GM20000 (cell line): ENCODE measurements around the gene HECTD1.

Source experiments
- DNase-seq: peaks from one replicate; pipeline ENCODE4 v3.0.0; 2012; ENCODE audit warnings: low spot score
- TF ChIP-seq, protein P1 (sequence below): IDR thresholded peaks from 2 replicates; pipeline ENCODE4 v1.5.1; 2012; ENCODE audit warnings: mild to moderate bottlenecking, control low read depth; ENCODE audit errors: extremely low read depth, missing control alignments

Gene HECTD1

DNA sequence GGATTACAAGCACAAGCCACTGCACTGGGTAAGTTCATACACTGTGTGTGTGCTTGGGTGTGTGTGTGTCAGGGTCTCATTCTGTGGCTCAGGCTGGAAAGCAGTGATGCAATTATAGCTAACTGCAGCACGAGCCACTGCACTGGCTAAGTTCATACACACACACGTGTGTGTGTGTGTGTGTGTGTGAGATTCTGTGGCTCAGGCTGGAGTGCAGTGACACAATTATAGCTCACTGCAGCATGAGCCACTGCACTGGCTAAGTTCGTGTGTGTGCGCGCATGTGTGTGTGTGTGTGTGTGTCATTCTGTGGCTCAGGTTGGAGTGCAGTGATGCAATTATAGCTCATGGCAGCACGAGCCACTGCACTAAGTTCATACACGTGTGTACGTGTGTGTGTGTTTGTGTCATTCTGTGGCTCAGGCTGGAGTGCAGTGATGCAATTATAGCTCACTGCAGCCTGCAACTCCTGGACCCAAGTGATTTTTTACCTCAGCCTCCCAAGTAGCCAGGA, 85.4 kb downstream of the HECTD1 start:
- TF ChIP-seq, protein P1, sequence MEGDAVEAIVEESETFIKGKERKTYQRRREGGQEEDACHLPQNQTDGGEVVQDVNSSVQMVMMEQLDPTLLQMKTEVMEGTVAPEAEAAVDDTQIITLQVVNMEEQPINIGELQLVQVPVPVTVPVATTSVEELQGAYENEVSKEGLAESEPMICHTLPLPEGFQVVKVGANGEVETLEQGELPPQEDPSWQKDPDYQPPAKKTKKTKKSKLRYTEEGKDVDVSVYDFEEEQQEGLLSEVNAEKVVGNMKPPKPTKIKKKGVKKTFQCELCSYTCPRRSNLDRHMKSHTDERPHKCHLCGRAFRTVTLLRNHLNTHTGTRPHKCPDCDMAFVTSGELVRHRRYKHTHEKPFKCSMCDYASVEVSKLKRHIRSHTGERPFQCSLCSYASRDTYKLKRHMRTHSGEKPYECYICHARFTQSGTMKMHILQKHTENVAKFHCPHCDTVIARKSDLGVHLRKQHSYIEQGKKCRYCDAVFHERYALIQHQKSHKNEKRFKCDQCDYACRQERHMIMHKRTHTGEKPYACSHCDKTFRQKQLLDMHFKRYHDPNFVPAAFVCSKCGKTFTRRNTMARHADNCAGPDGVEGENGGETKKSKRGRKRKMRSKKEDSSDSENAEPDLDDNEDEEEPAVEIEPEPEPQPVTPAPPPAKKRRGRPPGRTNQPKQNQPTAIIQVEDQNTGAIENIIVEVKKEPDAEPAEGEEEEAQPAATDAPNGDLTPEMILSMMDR: no peak

DNA sequence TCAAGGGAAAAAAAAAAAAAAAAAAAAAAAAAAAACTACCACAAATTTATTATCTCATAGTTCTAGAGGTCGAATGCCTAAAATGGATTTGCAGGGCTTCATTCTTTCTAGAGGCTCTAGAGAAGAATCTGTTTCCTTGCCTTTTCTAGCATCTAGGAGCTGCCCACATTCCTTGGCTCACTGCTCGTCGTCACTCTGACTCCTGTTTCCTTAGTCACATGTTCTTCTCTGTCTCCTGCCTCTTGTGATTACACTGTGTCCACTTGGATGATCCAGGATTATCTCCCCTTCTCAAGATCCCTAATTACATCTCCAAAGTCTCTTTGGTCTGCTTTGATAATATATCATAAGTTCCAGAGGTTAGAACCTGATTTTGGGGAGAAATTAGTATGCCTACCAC, 88.7 kb downstream of the HECTD1 start:
- no peak for DNase-seq
- TF ChIP-seq, protein P1: no peak

More for the DNA sequence above, 85.4 kb downstream of the HECTD1 start:
- DNase-seq: no peak

DNA sequence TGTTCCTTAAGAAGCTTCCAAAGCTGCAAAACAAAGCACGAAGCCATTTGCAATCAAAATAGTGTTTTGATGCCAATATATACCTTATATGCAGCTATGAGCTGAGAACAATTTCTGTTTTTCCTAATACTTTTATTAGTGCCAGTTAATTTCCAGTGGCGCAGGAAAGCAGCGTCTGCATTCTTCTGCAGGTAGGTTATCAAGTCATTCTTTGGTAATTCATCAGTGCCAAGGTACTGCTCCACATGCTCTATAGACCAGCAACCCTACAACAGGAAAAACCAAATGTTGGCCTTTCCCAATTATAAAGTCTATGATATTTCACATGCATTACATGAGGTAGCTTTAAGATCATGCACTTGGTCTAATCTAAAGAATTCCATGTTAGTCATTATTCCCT, 93.8 kb downstream of the HECTD1 start:
- TF ChIP-seq, protein P1: no peak
- DNase-seq: no peak

DNA sequence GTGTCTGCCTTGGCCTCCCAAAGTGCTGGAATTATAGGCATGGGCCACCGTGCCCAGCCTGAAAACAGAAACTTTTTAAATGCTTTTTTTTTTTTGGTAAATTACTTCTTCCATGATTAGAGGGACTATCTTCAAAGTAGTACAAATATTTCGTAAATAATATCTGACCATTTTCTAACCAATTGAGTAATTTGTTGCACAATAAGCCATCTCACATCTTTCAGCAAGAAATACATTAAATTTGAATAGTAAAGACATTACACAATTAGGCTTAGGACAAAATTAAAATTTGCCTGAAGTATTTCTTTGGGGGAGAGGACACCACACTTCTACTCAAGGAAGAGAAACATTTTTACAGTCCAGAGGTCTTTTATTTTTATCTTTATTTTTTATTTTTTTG, 96.7 kb downstream of the HECTD1 start:
- TF ChIP-seq, protein P1: no peak
- no peak for DNase-seq

DNA sequence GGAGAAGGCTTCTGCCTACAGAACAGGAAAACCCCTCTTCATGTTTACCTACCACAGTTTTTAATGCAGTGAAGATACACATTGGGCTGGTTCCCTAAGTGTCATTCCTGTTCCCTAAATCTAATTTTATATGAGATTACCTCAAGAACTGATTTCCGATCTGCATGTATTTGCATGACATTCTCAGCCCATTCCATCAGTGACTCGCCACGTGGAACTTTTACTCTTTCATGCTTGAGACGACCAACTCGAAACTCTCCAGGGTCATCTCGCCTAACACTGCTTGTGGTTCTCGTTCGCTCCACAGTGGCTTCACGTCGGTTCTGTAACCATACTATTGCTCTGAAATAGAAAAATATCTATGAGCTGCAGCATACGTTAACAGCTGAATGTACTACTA, 98.3 kb downstream of the HECTD1 start:
- TF ChIP-seq, protein P1: no peak
- DNase-seq: no peak

DNA sequence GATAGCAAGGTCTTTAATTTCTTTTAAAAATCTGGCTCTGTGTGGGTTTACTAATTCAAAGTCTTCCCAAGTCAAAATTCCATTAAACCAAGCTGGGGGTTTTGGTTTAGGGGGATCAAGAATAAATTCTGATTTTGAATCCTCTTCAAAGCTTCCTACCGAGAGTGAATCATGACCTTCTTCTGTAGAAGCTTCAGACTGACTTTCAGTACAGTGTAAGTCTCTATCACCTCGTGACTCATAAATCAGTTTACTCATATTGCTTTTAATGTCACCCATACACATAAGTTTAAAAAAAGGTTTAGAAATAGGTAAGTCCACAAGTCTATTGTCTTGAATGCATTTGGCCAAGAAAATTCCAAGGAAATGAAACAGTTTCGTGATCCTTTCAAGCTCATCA, 100.8 kb downstream of the HECTD1 start:
- no peak for DNase-seq

DNA sequence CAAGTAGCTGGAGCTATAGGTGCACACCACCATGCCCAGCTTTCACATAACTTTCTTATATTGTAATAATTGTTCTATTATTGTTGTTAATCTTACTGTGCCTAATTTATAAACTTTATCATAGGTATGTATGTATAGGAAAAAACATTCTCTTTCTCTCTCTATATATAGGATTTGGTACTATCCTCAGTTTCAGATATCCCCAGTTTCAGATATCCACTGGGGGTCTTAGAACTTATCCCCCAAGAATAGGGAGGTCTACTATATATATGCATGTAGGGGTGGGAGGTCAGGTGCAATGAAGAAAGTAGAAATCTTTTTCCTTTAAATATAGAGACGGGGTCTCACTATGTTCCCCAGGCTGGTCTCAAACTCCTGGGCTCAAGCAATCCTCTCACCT, 110.5 kb downstream of the HECTD1 start:
- DNase-seq: no peak
- TF ChIP-seq, protein P1: no peak

More for the DNA sequence above, 100.8 kb downstream of the HECTD1 start:
- TF ChIP-seq, protein P1: no peak
